ENCODE results near the gene TUBGCP6. TPM values are rescaled to one million over a fixed set of nuclear protein-coding genes. Genes with fewer than 3 reads are reported as not detected.

TUBGCP6 gene
- total RNA-seq, 1 experiment from 2014 or later: 13.0 TPM

GRCh38 chr22:50264946-50265669 lies 20.3 kb upstream of the TUBGCP6 start:
- no peak for DNase-seq (ENCODE audit: extremely low read depth, low read depth)

- no peak for DNase-seq (ENCODE audit: extremely low read depth, low read depth)
Measured at GRCh38 chr22:50264104-50264745, 19.4 kb upstream of the TUBGCP6 start.

- no peak for DNase-seq (ENCODE audit: extremely low read depth, low read depth)
Measured at GRCh38 chr22:50262973-50263617, 18.3 kb upstream of the TUBGCP6 start.

GRCh38 chr22:50262460-50262911 lies 17.7 kb upstream of the TUBGCP6 start:
- no peak for DNase-seq (ENCODE audit: extremely low read depth, low read depth)

- no peak for DNase-seq (ENCODE audit: extremely low read depth, low read depth)
Measured at GRCh38 chr22:50261615-50262459, 17.0 kb upstream of the TUBGCP6 start, which contains the start of gene MAPK12. TSS of gene MAPK12 (minus strand) at chr22:50261683. CDS start at chr22:50261509, 174 bp downstream.

- DNase-seq (ENCODE audit: extremely low read depth, low read depth): no peak
Measured at GRCh38 chr22:50260801-50261614, 16.2 kb upstream of the TUBGCP6 start.

GRCh38 chr22:50260434-50260800 lies 15.6 kb upstream of the TUBGCP6 start:
- no peak for DNase-seq (ENCODE audit: extremely low read depth, low read depth)

GRCh38 chr22:50259302-50259701 lies 14.5 kb upstream of the TUBGCP6 start:
- no peak for DNase-seq (ENCODE audit: extremely low read depth, low read depth)

GRCh38 chr22:50258361-50259292 lies 13.8 kb upstream of the TUBGCP6 start:
- no peak for DNase-seq (ENCODE audit: extremely low read depth, low read depth)

GRCh38 chr22:50257451-50258360 lies 12.9 kb upstream of the TUBGCP6 start:
- no peak for DNase-seq (ENCODE audit: extremely low read depth, low read depth)

- DNase-seq (ENCODE audit: extremely low read depth, low read depth): no peak
Measured at GRCh38 chr22:50257041-50257440, 12.2 kb upstream of the TUBGCP6 start.

GRCh38 chr22:50256258-50256862 lies 11.5 kb upstream of the TUBGCP6 start:
- DNase-seq (ENCODE audit: extremely low read depth, low read depth): no peak

- no peak for DNase-seq (ENCODE audit: extremely low read depth, low read depth)
Measured at GRCh38 chr22:50255607-50256006, 10.8 kb upstream of the TUBGCP6 start.

- no peak for DNase-seq (ENCODE audit: extremely low read depth, low read depth)
Measured at GRCh38 chr22:50255099-50255498, 10.3 kb upstream of the TUBGCP6 start.

- DNase-seq (ENCODE audit: extremely low read depth, low read depth): no peak
Measured at GRCh38 chr22:50253941-50254340, 9.1 kb upstream of the TUBGCP6 start.

- no peak for DNase-seq (ENCODE audit: extremely low read depth, low read depth)
Measured at GRCh38 chr22:50253046-50253915, 8.5 kb upstream of the TUBGCP6 start.
